ENCODE data around the gene ZNF76.
"Not testable (repeated sequence)": the region's sequence is repeated elsewhere in the genome, so short reads cannot be mapped to it uniquely, and the experiment has no call there.

ZNF76 gene

GRCh38 chr6:35328965-35329364 is 69.4 kb downstream of the ZNF76 start:
- H3K9ac ChIP-seq (ENCODE audit: low read length); H3K18ac ChIP-seq (ENCODE audit: low read length); H2AFZ ChIP-seq (ENCODE audit: insufficient read depth, low read length, poor library complexity); H3K27me3 ChIP-seq (ENCODE audit: insufficient read depth, low read length); H2BK120ac ChIP-seq (ENCODE audit: insufficient read depth, low read length, poor library complexity); H3K4me1 ChIP-seq (ENCODE audit: control insufficient read depth in 1 of 2, insufficient read depth in 2 of 2, low read length in 2 of 2); H3K23ac ChIP-seq (ENCODE audit: low read length); H2BK12ac ChIP-seq (ENCODE audit: low read length); H3K79me1 ChIP-seq (ENCODE audit: low read length); H3K9me3 ChIP-seq (ENCODE audit: insufficient read depth, low read depth, low read length); H2BK5ac ChIP-seq (ENCODE audit: low read depth, low read length, poor library complexity); H3K4ac ChIP-seq (ENCODE audit: low read depth, low read length); H2AK5ac ChIP-seq (ENCODE audit: low read length); H3K14ac ChIP-seq (ENCODE audit: low read length); H3K27ac ChIP-seq (ENCODE audit: low read depth, low read length); H4K12ac ChIP-seq (ENCODE audit: low read depth, low read length); H3K36me3 ChIP-seq (ENCODE audit: control insufficient read depth in 1 of 2, insufficient read depth in 2 of 2, low read length in 2 of 2); H4K8ac ChIP-seq (ENCODE audit: low read depth, low read length); H4K91ac ChIP-seq (ENCODE audit: low read depth, low read length); H3K4me3 ChIP-seq (ENCODE audit: low read depth, low read length); H3K79me2 ChIP-seq (ENCODE audit: control insufficient read depth, insufficient read depth, low read length, poor library complexity); H3K4me2 ChIP-seq (ENCODE audit: low read length): not testable (repeated sequence)
- no CpG with 5 or more reads among the region's 8 CpGs for WGBS (ENCODE audit: extremely low coverage, insufficient coverage, insufficient read length)
- peak in 1 of 2 donors; percentile 51 for DNase-seq

- WGBS (ENCODE audit: extremely low coverage, insufficient coverage, insufficient read length) = no CpG with 5 or more reads among the region's 9 CpGs
- no peak overlapping the region for H4K12ac ChIP-seq (ENCODE audit: low read depth, low read length)
- H2AK5ac ChIP-seq (ENCODE audit: low read length) = no peak overlapping the region
Measured at GRCh38 chr6:35330541-35331119, 71.1 kb downstream of the ZNF76 start.

GRCh38 chr6:35332074-35332887 is 72.7 kb downstream of the ZNF76 start:
- not testable (repeated sequence) for H3K4ac ChIP-seq (ENCODE audit: low read depth, low read length); H3K9ac ChIP-seq (ENCODE audit: low read length); H3K9me3 ChIP-seq (ENCODE audit: insufficient read depth, low read depth, low read length); H3K4me3 ChIP-seq (ENCODE audit: low read depth, low read length); H3K36me3 ChIP-seq (ENCODE audit: control insufficient read depth in 1 of 2, insufficient read depth in 2 of 2, low read length in 2 of 2); H4K12ac ChIP-seq (ENCODE audit: low read depth, low read length); H3K79me1 ChIP-seq (ENCODE audit: low read length); H3K27me3 ChIP-seq (ENCODE audit: insufficient read depth, low read length); H2BK120ac ChIP-seq (ENCODE audit: insufficient read depth, low read length, poor library complexity); H3K79me2 ChIP-seq (ENCODE audit: control insufficient read depth, insufficient read depth, low read length, poor library complexity); H3K23ac ChIP-seq (ENCODE audit: low read length); H3K14ac ChIP-seq (ENCODE audit: low read length); H4K91ac ChIP-seq (ENCODE audit: low read depth, low read length); H2AFZ ChIP-seq (ENCODE audit: insufficient read depth, low read length, poor library complexity); H4K8ac ChIP-seq (ENCODE audit: low read depth, low read length); H2BK12ac ChIP-seq (ENCODE audit: low read length); H3K4me2 ChIP-seq (ENCODE audit: low read length); H2AK5ac ChIP-seq (ENCODE audit: low read length); H2BK5ac ChIP-seq (ENCODE audit: low read depth, low read length, poor library complexity); H3K27ac ChIP-seq (ENCODE audit: low read depth, low read length); H3K18ac ChIP-seq (ENCODE audit: low read length); H3K4me1 ChIP-seq (ENCODE audit: control insufficient read depth in 1 of 2, insufficient read depth in 2 of 2, low read length in 2 of 2)
- peak in 1 of 2 donors; percentile 51 for DNase-seq
- no CpG with 5 or more reads among the region's 9 CpGs for WGBS (ENCODE audit: extremely low coverage, insufficient coverage, insufficient read length)

More at GRCh38 chr6:35330541-35331119, 71.1 kb downstream of the ZNF76 start:
- H4K8ac ChIP-seq (ENCODE audit: low read depth, low read length) = no peak overlapping the region
- H3K18ac ChIP-seq (ENCODE audit: low read length) = no peak overlapping the region
- no peak overlapping the region for H2AFZ ChIP-seq (ENCODE audit: insufficient read depth, low read length, poor library complexity)
- H3K4me1 ChIP-seq (ENCODE audit: control insufficient read depth in 1 of 2, insufficient read depth in 2 of 2, low read length in 2 of 2) = no peaks in the 10 kb centered on the region
- H3K79me2 ChIP-seq (ENCODE audit: control insufficient read depth, insufficient read depth, low read length, poor library complexity) = no peaks in the 10 kb centered on the region
- peaks cover 4% of the 10 kb centered on the region for H3K9me3 ChIP-seq (ENCODE audit: insufficient read depth, low read depth, low read length)
- no peaks in the 10 kb centered on the region for H3K27me3 ChIP-seq (ENCODE audit: insufficient read depth, low read length)
- H3K23ac ChIP-seq (ENCODE audit: low read length) = no peak overlapping the region
- no peak overlapping the region for H2BK12ac ChIP-seq (ENCODE audit: low read length)
- DNase-seq = peak; percentile 54 to 77
- H3K4me3 ChIP-seq (ENCODE audit: low read depth, low read length) = no peak overlapping the region
- no peak overlapping the region for H3K14ac ChIP-seq (ENCODE audit: low read length)
- no peak overlapping the region for H4K91ac ChIP-seq (ENCODE audit: low read depth, low read length)
- H3K4ac ChIP-seq (ENCODE audit: low read depth, low read length) = no peak overlapping the region
- H2BK120ac ChIP-seq (ENCODE audit: insufficient read depth, low read length, poor library complexity) = no peak overlapping the region
- no peak overlapping the region for H3K4me2 ChIP-seq (ENCODE audit: low read length)
- H2BK5ac ChIP-seq (ENCODE audit: low read depth, low read length, poor library complexity) = no peak overlapping the region
- H3K9ac ChIP-seq (ENCODE audit: low read length) = no peak overlapping the region
- H3K27ac ChIP-seq (ENCODE audit: low read depth, low read length) = no peak overlapping the region
- H3K36me3 ChIP-seq (ENCODE audit: control insufficient read depth in 1 of 2, insufficient read depth in 2 of 2, low read length in 2 of 2) = no peaks in the 10 kb centered on the region
- H3K79me1 ChIP-seq (ENCODE audit: low read length) = no peaks in the 10 kb centered on the region

GRCh38 chr6:35341557-35341956 is 82.0 kb downstream of the ZNF76 start:
- WGBS (ENCODE audit: extremely low coverage, insufficient coverage, insufficient read length) = no CpG with 5 or more reads among the region's 13 CpGs
- H2BK5ac ChIP-seq (ENCODE audit: low read depth, low read length, poor library complexity) = peak overlapping the region; percentile 64
- H3K18ac ChIP-seq (ENCODE audit: low read length) = no peak overlapping the region
- no peak overlapping the region for H2BK12ac ChIP-seq (ENCODE audit: low read length)
- H4K12ac ChIP-seq (ENCODE audit: low read depth, low read length) = no peak overlapping the region
- no peak overlapping the region for H2BK120ac ChIP-seq (ENCODE audit: insufficient read depth, low read length, poor library complexity)
- H3K4me2 ChIP-seq (ENCODE audit: low read length) = no peak overlapping the region
- no peak overlapping the region for H2AK5ac ChIP-seq (ENCODE audit: low read length)
- H3K23ac ChIP-seq (ENCODE audit: low read length) = no peak overlapping the region
- H2AFZ ChIP-seq (ENCODE audit: insufficient read depth, low read length, poor library complexity) = no peak overlapping the region
- no peak overlapping the region for H3K9ac ChIP-seq (ENCODE audit: low read length)
- no peaks in the 10 kb centered on the region for H3K9me3 ChIP-seq (ENCODE audit: insufficient read depth, low read depth, low read length)
- DNase-seq = peak in 1 of 2 donors; percentile 57
- H3K4me3 ChIP-seq (ENCODE audit: low read depth, low read length) = no peak overlapping the region
- no peak overlapping the region for H3K4ac ChIP-seq (ENCODE audit: low read depth, low read length)
- peaks cover 15 to 20% of the 10 kb centered on the region in 2 experiments for H3K4me1 ChIP-seq (ENCODE audit: control insufficient read depth in 1 of 2, insufficient read depth in 2 of 2, low read length in 2 of 2)
- peaks cover 7% of the 10 kb centered on the region for H3K79me1 ChIP-seq (ENCODE audit: low read length)
- H3K14ac ChIP-seq (ENCODE audit: low read length) = no peak overlapping the region
- H3K36me3 ChIP-seq (ENCODE audit: control insufficient read depth in 1 of 2, insufficient read depth in 2 of 2, low read length in 2 of 2) = peaks cover 9 to 10% of the 10 kb centered on the region in 2 experiments
- no peak overlapping the region for H4K91ac ChIP-seq (ENCODE audit: low read depth, low read length)
- peaks cover 11% of the 10 kb centered on the region for H3K79me2 ChIP-seq (ENCODE audit: control insufficient read depth, insufficient read depth, low read length, poor library complexity)
- H3K27ac ChIP-seq (ENCODE audit: low read depth, low read length) = peak overlapping the region; percentile 61
- H3K27me3 ChIP-seq (ENCODE audit: insufficient read depth, low read length) = no peaks in the 10 kb centered on the region
- no peak overlapping the region for H4K8ac ChIP-seq (ENCODE audit: low read depth, low read length)
